ENCODE results near the gene TIGD1. TPM values are rescaled to one million over a fixed set of nuclear protein-coding genes. Genes with fewer than 3 reads are reported as not detected.

TIGD1 gene
- total and polyA plus RNA-seq, 5 donors from 2014 or later: 11.2 to 15.1 (median 14.5) TPM

Other genes starting within 250 kb of the TIGD1 start
- not detected for gene ALPP, start 171.8 kb downstream of the TIGD1 start, total RNA-seq
- not detected for gene ALPP, start 171.8 kb downstream of the TIGD1 start, polyA plus RNA-seq
- not detected for gene ALPG, start 143.7 kb downstream of the TIGD1 start, total RNA-seq
- not detected for gene ALPG, start 143.7 kb downstream of the TIGD1 start, polyA plus RNA-seq
- not detected for gene ALPI, start 94.4 kb downstream of the TIGD1 start, total RNA-seq
- not detected for gene ALPI, start 94.4 kb downstream of the TIGD1 start, polyA plus RNA-seq
- gene ECEL1, start 62.7 kb downstream of the TIGD1 start, total RNA-seq: not detected
- gene ECEL1, start 62.7 kb downstream of the TIGD1 start, polyA plus RNA-seq: not detected
- not detected for gene PRSS56, start 30.2 kb downstream of the TIGD1 start, total RNA-seq
- gene PRSS56, start 30.2 kb downstream of the TIGD1 start, polyA plus RNA-seq: not detected
- not detected for gene CHRND, start 24.4 kb downstream of the TIGD1 start, total RNA-seq
- gene CHRND, start 24.4 kb downstream of the TIGD1 start, polyA plus RNA-seq: not detected
- not detected for gene CHRNG, start 10.9 kb downstream of the TIGD1 start, total RNA-seq
- under 1 TPM in 1 of 4 donors, not detected in 3; 0.07 TPM for gene CHRNG, start 10.9 kb downstream of the TIGD1 start, polyA plus RNA-seq
- gene EIF4E2, start 132 bp upstream of the TIGD1 start, total RNA-seq: 60.0 TPM
- 100 to 1,000 TPM in 2 of 4 donors, 10 to 100 TPM in 2; 80.6 to 122 (median 98.0) TPM for gene EIF4E2, start 132 bp upstream of the TIGD1 start, polyA plus RNA-seq
- 1.3 TPM for gene EFHD1, start 83.0 kb upstream of the TIGD1 start, total RNA-seq
- gene EFHD1, start 83.0 kb upstream of the TIGD1 start, polyA plus RNA-seq: 1 to 10 TPM in 2 of 4 donors, under 1 TPM in 2; 0.52 to 1.3 (median 0.98) TPM
- gene GIGYF2, start 146.8 kb upstream of the TIGD1 start, total RNA-seq: 75.6 TPM
- 10 to 100 TPM; 15.2 to 20.7 (median 19.2) TPM for gene GIGYF2, start 146.8 kb upstream of the TIGD1 start, polyA plus RNA-seq
- gene KCNJ13, start 226.0 kb upstream of the TIGD1 start, total RNA-seq: not detected
- gene KCNJ13, start 226.0 kb upstream of the TIGD1 start, polyA plus RNA-seq: under 1 TPM in 3 of 4 donors, not detected in 1; 0.25 to 0.30 (median 0.26) TPM

All from CD4-positive, CD25-positive, alpha-beta regulatory T cell (primary cell).